ENCODE results near the gene DAB1.

DAB1 gene

GRCh38 chr1:57164584-57164983, 259.3 kb downstream of the DAB1 start:
- DNase-seq (ENCODE audit: low read depth, low spot score) = no peak

GRCh38 chr1:57163789-57164188, 260.1 kb downstream of the DAB1 start:
- DNase-seq (ENCODE audit: low read depth, low spot score) = no peak

- DNase-seq (ENCODE audit: low read depth, low spot score) = peak; percentile 29
These were observed 260.5 kb downstream of the DAB1 start for GRCh38 chr1:57163325-57163724.

GRCh38 chr1:57162607-57163261, 261.1 kb downstream of the DAB1 start:
- DNase-seq (ENCODE audit: low read depth, low spot score) = peak; percentile 50

GRCh38 chr1:57160594-57160993, 263.3 kb downstream of the DAB1 start:
- DNase-seq (ENCODE audit: low read depth, low spot score) = no peak

DNA sequence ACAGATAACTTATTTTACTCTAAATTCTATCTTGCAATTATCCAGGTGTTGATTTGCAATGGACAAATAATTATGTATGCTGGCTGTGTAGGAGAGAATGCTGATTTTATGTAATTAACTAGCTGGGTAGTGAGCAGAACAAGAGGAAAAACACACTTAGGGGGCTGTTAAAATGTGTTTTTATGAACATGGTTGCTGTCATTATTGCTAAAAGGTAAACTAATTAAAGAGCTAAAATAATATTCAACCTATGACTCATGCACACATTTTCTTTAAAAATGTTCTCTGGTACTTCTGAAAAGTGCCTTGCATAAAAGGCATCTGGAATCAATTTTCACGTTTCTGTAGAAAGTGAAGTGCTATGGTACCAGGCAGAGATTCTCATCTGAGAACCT, 265.3 kb downstream of the DAB1 start:
- peak; percentile 14 for DNase-seq (ENCODE audit: low read depth, low spot score)

- DNase-seq (ENCODE audit: low read depth, low spot score) = no peak
These were observed 265.8 kb downstream of the DAB1 start for GRCh38 chr1:57157818-57158603.

- no peak for DNase-seq (ENCODE audit: low read depth, low spot score)
These were observed 267.0 kb downstream of the DAB1 start for GRCh38 chr1:57156907-57157306.

- DNase-seq (ENCODE audit: low read depth, low spot score) = no peak
These were observed 277.8 kb downstream of the DAB1 start for GRCh38 chr1:57146100-57146499.

DNA sequence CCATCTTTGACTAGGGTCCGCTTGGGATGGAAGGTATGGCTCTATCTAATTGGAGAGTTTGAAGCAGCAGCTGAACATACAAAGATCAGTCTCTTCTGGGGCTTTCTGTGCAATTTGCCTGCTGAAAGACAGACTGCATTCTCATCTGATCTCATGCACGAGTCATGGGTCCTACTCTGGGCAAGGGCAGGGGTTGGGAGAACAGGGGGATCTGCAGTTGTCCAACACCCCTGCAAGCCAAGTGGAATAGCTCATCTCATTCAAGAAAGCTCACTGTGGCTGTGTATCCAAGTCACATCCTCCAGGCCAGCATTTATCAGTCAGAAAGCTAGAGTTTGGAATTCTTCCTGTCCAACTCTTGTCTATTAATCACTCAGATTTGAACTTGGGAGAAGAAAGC, 280.9 kb downstream of the DAB1 start:
- no peak for DNase-seq (ENCODE audit: low read depth, low spot score)

- DNase-seq (ENCODE audit: low read depth, low spot score) = no peak
These were observed 281.7 kb downstream of the DAB1 start for GRCh38 chr1:57142169-57142568.

GRCh38 chr1:57138432-57139078, 285.3 kb downstream of the DAB1 start:
- DNase-seq (ENCODE audit: low read depth, low spot score) = no peak

DNA sequence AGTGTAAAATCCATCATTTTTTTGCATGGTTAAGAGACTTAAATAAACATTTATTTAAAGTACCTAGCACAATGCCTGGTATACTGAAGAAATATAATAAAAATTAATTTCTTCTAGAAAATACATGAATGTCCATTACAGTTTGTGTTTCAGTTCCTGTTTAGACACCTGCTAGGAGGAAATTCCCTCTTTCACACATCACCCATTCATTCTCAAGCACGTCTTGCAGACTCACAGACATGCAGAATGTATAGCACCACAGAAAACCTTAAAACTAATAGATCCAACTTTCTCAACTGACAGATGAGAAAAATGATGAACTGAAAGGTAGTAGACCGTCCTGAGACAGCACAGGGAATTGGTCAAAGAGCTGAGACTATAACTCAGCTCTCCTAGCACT, 285.9 kb downstream of the DAB1 start:
- no peak for DNase-seq (ENCODE audit: low read depth, low spot score)

DNA sequence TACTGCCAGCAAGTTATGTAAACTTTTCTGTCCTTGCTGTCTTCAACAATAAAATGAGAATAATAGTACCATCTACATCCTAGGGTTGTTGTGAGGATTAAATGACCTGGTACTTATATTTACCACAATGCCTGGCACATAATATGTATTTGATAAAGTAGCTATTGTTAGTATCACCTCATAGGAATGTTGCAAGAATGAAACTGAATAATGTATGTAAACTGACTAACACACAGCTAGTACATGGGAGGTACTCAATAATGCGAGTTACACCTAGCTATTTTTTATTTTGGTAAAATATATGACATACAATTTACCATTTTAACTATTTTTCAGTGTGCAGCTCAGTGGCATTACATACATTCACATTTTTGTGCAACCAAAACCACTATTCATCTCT, 289.1 kb downstream of the DAB1 start:
- no peak for DNase-seq (ENCODE audit: low read depth, low spot score)

DNA sequence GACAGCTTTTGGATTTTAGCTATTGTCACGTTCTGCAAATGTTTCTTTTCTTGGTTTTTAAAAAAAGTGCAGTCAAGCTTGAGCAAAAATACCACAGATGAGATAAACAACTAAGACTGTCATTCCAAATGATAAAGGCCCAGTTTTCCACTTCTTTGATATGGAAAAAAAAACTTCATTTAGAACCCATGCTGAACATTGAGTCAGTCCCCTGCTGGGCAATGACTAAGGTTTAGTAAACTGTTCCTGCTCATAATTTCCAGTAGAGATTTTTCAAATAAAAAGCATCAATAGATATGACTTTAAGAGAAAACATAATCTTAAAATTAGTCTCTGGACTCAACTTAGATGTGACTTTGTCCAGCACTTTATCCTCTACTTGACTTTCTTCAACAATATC, 290.2 kb downstream of the DAB1 start:
- peak; percentile 53 for DNase-seq (ENCODE audit: low read depth, low spot score)

DNA sequence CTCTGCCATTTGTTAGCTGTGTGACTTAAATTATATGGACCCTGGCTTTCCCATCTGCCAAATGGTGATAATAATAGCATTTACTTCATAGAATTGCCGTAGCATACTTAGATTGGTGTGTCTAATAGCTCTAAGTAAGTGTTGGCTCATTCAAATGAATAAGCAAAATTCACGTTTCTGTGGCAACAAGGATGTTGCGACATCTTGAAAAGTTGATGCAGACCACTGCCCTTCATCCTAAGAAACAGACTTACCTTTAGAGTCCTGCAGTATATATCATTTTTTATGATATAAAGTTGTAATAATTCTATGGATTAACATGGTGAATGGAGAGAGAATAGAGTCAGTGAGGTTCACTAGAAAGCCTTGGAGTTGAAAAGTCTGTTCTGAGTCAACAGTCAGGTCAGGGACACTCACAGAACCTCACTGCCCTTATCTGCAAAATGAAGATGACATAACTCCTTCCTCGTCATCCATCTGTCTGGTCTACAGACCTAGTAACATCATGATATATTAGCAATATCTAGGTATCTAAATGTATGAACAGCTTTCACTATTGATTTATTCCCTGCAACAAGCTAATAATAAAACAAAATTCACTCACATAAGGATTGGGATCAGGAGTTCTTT, 290.8 kb downstream of the DAB1 start:
- no peak for DNase-seq (ENCODE audit: low read depth, low spot score)

- peak; percentile 68 for DNase-seq (ENCODE audit: low read depth, low spot score)
These were observed 292.0 kb downstream of the DAB1 start for GRCh38 chr1:57131701-57132394.

DNA sequence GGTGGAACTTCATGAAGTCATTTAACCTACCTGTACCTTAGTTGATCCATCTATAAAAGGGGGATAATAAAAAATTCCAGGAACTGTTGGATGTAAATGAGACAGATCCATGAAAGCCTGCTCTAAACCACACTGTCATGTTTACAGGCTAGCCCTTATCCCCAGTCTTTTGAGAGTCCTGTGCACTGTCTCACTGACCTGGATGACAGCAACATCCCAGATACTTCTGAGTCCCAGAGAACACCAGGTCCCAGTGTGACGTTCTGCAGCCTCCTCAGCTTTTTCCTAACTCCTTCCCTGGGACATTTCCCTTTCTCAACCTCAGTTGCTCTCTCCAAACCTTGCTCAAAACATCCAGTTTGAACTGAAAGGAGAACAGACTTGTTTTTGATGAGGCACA, 292.6 kb downstream of the DAB1 start:
- no peak for DNase-seq (ENCODE audit: low read depth, low spot score)

- no peak for DNase-seq (ENCODE audit: low read depth, low spot score)
These were observed 294.0 kb downstream of the DAB1 start for GRCh38 chr1:57129865-57130264.

DNA sequence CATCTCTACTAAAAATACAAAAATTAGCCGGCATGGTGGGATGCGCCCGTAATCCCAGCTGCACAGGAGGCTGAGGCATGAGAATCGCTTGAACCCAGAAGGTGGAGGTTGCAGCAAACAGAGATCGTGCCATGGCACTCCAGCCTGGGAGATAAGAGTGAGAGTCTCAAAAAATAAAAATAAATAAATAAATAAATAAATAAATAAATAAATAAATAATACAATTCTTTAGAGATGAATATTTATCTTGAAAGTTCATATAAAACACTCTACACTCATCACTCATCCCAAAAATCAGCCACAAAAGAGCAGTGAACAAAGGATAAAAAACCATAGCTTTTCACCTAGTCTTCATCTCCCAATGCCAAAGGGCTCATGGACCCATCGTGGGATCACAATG, 295.9 kb downstream of the DAB1 start:
- no peak for DNase-seq (ENCODE audit: low read depth, low spot score)

- peak; percentile 78 for DNase-seq (ENCODE audit: low read depth, low spot score)
These were observed 299.0 kb downstream of the DAB1 start for GRCh38 chr1:57124768-57125446.

All from astrocyte of the hippocampus (primary cell).